ENCODE data around the gene ALK.

DNA sequence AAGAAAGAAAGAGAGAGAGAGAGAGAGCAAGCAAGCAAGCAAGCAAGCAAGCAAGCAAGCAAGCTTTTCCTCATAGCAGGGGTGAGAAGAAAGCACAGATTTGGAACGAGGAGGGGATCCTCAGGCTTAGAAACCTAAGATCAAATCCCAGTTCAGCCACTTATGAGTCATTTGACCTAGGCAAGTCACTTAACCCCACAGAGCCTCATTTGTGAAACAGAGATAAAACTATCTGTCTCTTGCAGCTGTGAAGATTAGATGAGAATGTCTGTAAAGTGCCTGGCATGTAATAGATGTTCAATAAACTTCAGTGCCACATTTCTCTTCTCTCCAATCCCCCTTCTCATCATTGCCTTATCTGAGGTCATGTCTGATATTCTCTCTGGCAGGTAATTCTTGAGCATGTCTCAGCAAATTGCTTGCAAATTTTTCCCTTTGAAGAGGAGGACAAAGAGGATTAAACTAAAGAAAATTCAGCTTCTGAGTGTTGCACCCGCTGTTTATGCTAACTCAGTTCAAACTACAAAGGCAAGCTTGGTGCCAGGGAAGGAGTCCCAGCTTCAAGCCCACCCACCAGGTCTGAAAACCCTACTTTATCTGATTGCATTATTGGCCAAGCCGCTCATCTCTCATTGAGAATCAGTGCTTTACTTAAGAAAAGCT is 20.3 kb downstream of the ALK start:
- TF ChIP-seq, protein P1, sequence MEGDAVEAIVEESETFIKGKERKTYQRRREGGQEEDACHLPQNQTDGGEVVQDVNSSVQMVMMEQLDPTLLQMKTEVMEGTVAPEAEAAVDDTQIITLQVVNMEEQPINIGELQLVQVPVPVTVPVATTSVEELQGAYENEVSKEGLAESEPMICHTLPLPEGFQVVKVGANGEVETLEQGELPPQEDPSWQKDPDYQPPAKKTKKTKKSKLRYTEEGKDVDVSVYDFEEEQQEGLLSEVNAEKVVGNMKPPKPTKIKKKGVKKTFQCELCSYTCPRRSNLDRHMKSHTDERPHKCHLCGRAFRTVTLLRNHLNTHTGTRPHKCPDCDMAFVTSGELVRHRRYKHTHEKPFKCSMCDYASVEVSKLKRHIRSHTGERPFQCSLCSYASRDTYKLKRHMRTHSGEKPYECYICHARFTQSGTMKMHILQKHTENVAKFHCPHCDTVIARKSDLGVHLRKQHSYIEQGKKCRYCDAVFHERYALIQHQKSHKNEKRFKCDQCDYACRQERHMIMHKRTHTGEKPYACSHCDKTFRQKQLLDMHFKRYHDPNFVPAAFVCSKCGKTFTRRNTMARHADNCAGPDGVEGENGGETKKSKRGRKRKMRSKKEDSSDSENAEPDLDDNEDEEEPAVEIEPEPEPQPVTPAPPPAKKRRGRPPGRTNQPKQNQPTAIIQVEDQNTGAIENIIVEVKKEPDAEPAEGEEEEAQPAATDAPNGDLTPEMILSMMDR (IDR thresholded peaks at IDR 0.05; ENCODE audit: low read depth, low read length), result no peak
- TF ChIP-seq, protein P2, sequence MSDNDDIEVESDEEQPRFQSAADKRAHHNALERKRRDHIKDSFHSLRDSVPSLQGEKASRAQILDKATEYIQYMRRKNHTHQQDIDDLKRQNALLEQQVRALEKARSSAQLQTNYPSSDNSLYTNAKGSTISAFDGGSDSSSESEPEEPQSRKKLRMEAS (IDR thresholded peaks at IDR 0.05; ENCODE audit: low read depth, low read length), result no peak

Measured in NB4 (cell line).